ENCODE data around the gene DCAF5. TPM values are rescaled to one million over a fixed set of nuclear protein-coding genes. Genes with fewer than 3 reads are reported as not detected.

The DCAF5 gene
- total RNA-seq, 4 donors from 2014 or later, result 36.4 to 47.7 (median 40.2) TPM

GRCh38 chr14:69079188-69079742, 73.7 kb downstream of the DCAF5 start:
- TF ChIP-seq CTCF (IDR thresholded peaks at IDR 0.05; ENCODE audit: low read depth), result no peak

- no peak for TF ChIP-seq CTCF (IDR thresholded peaks at IDR 0.05; ENCODE audit: low read depth)
Measured at GRCh38 chr14:69077841-69078240, 75.1 kb downstream of the DCAF5 start.

- no peak for TF ChIP-seq CTCF (IDR thresholded peaks at IDR 0.05; ENCODE audit: low read depth)
Measured at GRCh38 chr14:69076341-69076740, 76.6 kb downstream of the DCAF5 start.

- TF ChIP-seq CTCF (IDR thresholded peaks at IDR 0.05; ENCODE audit: low read depth), result no peak
Measured at GRCh38 chr14:69073915-69074314, 79.0 kb downstream of the DCAF5 start.

- no peak for TF ChIP-seq CTCF (IDR thresholded peaks at IDR 0.05; ENCODE audit: low read depth)
Measured at GRCh38 chr14:69073429-69073828, 79.5 kb downstream of the DCAF5 start.

- no peak for TF ChIP-seq CTCF (IDR thresholded peaks at IDR 0.05; ENCODE audit: low read depth)
Measured at GRCh38 chr14:69072584-69072983, 80.3 kb downstream of the DCAF5 start.

- no peak for TF ChIP-seq CTCF (IDR thresholded peaks at IDR 0.05; ENCODE audit: low read depth)
Measured at GRCh38 chr14:69068744-69069421, 84.0 kb downstream of the DCAF5 start.

Data from subcutaneous adipose tissue (tissue), 4 donors.